ENCODE results near the gene RASGRF1. TPM values are rescaled to one million over a fixed set of nuclear protein-coding genes. Genes with fewer than 3 reads are reported as not detected.
A peak's percentile ranks its signal among the peaks of the same experiment; 100 is the strongest.

The RASGRF1 gene
- total and polyA plus RNA-seq, 9 of the 15 experiments (the other 6 are each of a cell fraction or from before 2014, with no cell fraction given), result 0.03 to 0.58 (median 0.06) TPM; not detected in 1

GRCh38 chr15:78914027-78914764, 176.4 kb downstream of the RASGRF1 start:
- Histone ChIP-seq H3K4me3 (no peak overlapping the region), H3K9me1 (ENCODE audit: control insufficient read depth, insufficient read depth, low read length) (no peaks in the 10 kb centered on the region), H3K9ac (ENCODE audit: insufficient read depth in 1 of 2, low read depth in 2 of 2, low read length in 2 of 2) (no peak overlapping the region), H3K9me3 (replicated peaks; ENCODE audit: control insufficient read depth, insufficient read depth, low read depth, low read length) (no peaks in the 10 kb centered on the region), H3K4me2 (ENCODE audit: insufficient read depth, low read length) (no peak overlapping the region), H3K36me3 (ENCODE audit: control insufficient read depth, insufficient read depth, low read length) (peaks cover 66% of the 10 kb centered on the region), H3K27ac (ENCODE audit: extremely low read depth, low read depth, low read length) (no peak overlapping the region; the same call in 2 of the 3 replicates), H2AFZ (ENCODE audit: low read depth, low read length) (no peak overlapping the region), H3K4me1 (replicated peaks in 1 of 2; ENCODE audit: control insufficient read depth in 2 of 2, insufficient read depth in 2 of 2, low read length in 2 of 2) (peaks cover 9 to 14% of the 10 kb centered on the region in 2 experiments; a peak in 3 of 5 replicates), H3K27me3 (ENCODE audit: control insufficient read depth in 2 of 2, insufficient read depth in 2 of 2, low read length in 2 of 2) (no peaks in the 10 kb centered on the region), H4K20me1 (replicated peaks; ENCODE audit: control insufficient read depth, insufficient read depth, low read length) (peaks cover 8% of the 10 kb centered on the region), H3K79me2 (ENCODE audit: control insufficient read depth, insufficient read depth, low read length) (no peaks in the 10 kb centered on the region)
- DNase-seq (ENCODE audit: extremely low read depth in 1 of 4, low spot score in 3 of 4) (peak in 1 of 4 experiments; percentile 29), ATAC-seq (peak; percentile 58; the same call in 2 of the 3 replicates), FAIRE-seq (no peak)
- peak in 1 of 2 experiments; percentile 50; a peak in 2 of 4 replicates for TF ChIP-seq RAD21 (CRISPR knock-in tag; conservative IDR thresholded peaks at IDR 0.05 in 1 of 2, IDR thresholded peaks at IDR 0.05 in 1 of 2)
- TF ChIP-seq FOSL1 (tag; conservative IDR thresholded peaks at IDR 0.05), result no peak
- TF ChIP-seq CTCF (IDR thresholded peaks at IDR 0.05 in 2 of 3, conservative IDR thresholded peaks at IDR 0.05 in 1 of 3; ENCODE audit: insufficient read depth in 2 of 3, low read depth in 1 of 3, low read length in 3 of 3), result peak; percentile 45 to 64 (median 56); a peak in 5 of 6 replicates
- TF ChIP-seq SMC3 (conservative IDR thresholded peaks at IDR 0.05; ENCODE audit: insufficient read depth, low read depth, low read length), result 0 out of 2 replicates have a peak, but pooled peaks have one; percentile 8
- TF ChIP-seq GABPA (tag; conservative IDR thresholded peaks at IDR 0.05; ENCODE audit: low read depth), result no peak
- no TSS peak for BruUV-seq (replicated peaks)
- WGBS (ENCODE audit: insufficient coverage, low coverage, missing lambda C conversion rate), result 75% methylated on average over 13 of the region's 13 CpGs
- in situ Hi-C loops (cut with MboI), result loop anchor here (5.0 kb wide), 1 partner anchor 68 kb away; no protein-coding TSS in a partner anchor
- CTCF ChIA-PET (ENCODE audit: low intra/inter-chr PET ratio), result no interaction called here
- intact Hi-C loops (cut with micrococcal nuclease), result no loop called here
- POLR2A ChIA-PET, result interaction anchor here (1.5 to 3.3 kb wide), 2 partner anchors 10 to 22 kb away, joined by 3 to 15 read pairs; no protein-coding TSS in a partner anchor
